Measurements from ENCODE around the gene PRM3. TPM values are rescaled to one million over a fixed set of nuclear protein-coding genes. Genes with fewer than 3 reads are reported as not detected.

Gene PRM3
- total and polyA plus RNA-seq, 9 donors, result not detected

DNA sequence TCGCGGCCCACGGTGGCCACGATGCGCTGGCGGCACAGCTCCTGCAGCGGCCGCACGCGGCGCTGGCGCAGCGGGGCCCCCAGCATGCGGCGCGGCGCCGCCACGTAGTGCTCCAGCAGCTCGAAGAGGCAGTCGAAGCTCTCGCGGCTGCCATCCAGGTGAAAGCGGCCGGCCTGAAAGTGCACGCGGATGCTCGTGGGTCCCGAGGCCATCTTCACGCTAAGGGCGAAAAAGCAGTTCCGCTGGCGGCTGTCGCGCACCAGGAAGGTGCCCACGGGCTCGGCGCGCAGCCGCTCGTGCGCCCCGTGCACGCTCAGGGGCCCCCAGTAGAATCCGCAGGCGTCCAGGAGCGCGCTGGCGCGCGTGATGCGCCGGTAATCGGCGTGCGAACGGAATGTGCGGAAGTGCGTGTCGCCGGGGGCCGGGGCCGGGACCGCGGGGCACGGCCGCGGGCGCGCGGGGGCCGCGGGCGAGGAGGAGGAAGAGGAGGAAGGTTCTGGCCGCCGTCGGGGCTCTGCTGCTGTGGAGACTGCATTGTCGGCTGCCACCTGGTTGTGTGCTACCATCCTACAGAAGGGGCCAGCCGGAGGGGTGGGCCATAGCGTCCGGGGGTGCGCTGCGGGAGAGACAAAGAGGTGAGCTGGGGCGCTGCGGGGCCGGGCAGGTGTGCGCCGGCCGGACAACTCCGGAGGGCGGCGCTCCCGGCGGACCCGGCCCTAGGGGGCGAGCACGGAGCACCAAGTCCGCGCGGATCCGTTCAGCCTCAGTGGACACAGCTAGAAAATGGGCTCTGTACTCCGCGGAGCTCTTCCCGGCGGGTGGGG lies 18.3 kb downstream of the PRM3 start:
- 1% methylated on average over 50 to 105 of the region's 105 CpGs for WGBS, 3 donors
- intact Hi-C loops (cut with DNase I), result loop anchor here (2.0 to 10.0 kb wide), 4 partner anchors 57 to 284 kb away; partner anchors contain the start of gene RMI2 (in 2 of the 4)
- H3K27ac ChIP-seq, result peak overlapping the region; percentile 82 to 99
- no peaks in the 10 kb centered on the region for H3K9me3 ChIP-seq
- peak; percentile 44 to 73 (median 63) for DNase-seq
- H3K4me3 ChIP-seq, result peak overlapping the region; percentile 87
- TF ChIP-seq POLR2A (IDR thresholded peaks at IDR 0.05) (no peak), EP300 (IDR thresholded peaks at IDR 0.05) (no peak)
- TF ChIP-seq, protein P1, sequence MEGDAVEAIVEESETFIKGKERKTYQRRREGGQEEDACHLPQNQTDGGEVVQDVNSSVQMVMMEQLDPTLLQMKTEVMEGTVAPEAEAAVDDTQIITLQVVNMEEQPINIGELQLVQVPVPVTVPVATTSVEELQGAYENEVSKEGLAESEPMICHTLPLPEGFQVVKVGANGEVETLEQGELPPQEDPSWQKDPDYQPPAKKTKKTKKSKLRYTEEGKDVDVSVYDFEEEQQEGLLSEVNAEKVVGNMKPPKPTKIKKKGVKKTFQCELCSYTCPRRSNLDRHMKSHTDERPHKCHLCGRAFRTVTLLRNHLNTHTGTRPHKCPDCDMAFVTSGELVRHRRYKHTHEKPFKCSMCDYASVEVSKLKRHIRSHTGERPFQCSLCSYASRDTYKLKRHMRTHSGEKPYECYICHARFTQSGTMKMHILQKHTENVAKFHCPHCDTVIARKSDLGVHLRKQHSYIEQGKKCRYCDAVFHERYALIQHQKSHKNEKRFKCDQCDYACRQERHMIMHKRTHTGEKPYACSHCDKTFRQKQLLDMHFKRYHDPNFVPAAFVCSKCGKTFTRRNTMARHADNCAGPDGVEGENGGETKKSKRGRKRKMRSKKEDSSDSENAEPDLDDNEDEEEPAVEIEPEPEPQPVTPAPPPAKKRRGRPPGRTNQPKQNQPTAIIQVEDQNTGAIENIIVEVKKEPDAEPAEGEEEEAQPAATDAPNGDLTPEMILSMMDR (IDR thresholded peaks at IDR 0.05), result peak in 1 of 3 donors; percentile 37
- H3K4me1 ChIP-seq (ENCODE audit: insufficient read depth), result peaks cover 6% of the 10 kb centered on the region
- no peaks in the 10 kb centered on the region for H3K36me3 ChIP-seq
- H3K27me3 ChIP-seq, result no peaks in the 10 kb centered on the region

DNA sequence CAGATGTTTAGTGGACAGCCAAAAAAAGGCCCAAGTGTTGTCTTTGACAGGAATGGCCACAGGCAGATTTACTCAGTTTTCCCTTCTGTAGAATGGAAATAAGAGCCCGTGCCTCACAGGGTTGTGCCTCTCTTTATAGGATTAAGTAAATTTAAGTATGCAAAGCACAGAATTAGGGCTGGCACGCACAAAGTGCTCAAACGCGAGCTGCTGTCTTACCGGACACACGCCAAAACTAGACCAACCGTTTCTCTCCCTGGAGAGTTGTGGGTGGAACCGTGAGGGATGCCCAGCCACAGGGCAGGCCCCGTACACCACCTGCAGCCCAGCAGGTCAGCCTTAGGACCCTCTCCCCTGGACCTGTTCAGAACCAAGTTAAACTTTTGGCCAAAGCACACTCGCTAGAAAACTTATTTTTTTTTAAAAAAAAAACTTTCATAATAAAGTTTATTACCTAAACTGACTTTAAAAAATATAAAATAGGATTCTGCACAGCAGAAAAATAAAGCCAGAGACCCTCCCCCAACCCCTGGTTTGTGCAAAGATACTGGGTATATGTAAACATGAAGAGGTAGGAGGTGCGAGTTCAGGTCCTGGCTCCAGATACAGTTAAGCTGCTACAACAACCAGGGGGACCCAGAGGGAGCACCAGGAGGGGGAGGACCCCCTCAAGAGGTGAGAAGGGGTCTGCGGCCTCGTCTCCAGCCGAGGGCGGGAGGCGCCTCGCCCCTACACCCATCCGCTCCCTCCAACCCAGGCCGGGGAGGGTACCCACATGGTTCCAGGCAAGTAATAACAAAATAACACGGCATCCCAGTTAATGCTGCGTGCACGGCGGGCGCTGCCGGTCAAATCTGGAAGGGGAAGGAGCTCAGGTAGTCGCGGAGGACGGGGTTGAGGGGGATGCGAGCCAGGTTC lies 19.2 kb downstream of the PRM3 start:
- Histone ChIP-seq H3K27ac (peak overlapping the region; percentile 21 to 82), H3K27me3 (no peaks in the 10 kb centered on the region), H3K36me3 (no peaks in the 10 kb centered on the region), H3K9me3 (no peaks in the 10 kb centered on the region), H3K4me1 (ENCODE audit: insufficient read depth) (peaks cover 6% of the 10 kb centered on the region), H3K4me3 (peak overlapping the region; percentile 87)
- no peak for DNase-seq
- TF ChIP-seq EP300 (IDR thresholded peaks at IDR 0.05), result no peak
- TF ChIP-seq, protein P1 (IDR thresholded peaks at IDR 0.05), result no peak
- TF ChIP-seq POLR2A (IDR thresholded peaks at IDR 0.05), result no peak
- intact Hi-C loops (cut with DNase I), result loop anchor here in 3 of 4 donors (2.0 to 10.0 kb wide), 2 partner anchors 91 to 283 kb away; partner anchors contain the start of gene RMI2 (in 2 of the 3)
- 24 to 29% (median 29%) methylated on average over 27 to 29 of the region's 29 CpGs for WGBS, 3 donors

DNA sequence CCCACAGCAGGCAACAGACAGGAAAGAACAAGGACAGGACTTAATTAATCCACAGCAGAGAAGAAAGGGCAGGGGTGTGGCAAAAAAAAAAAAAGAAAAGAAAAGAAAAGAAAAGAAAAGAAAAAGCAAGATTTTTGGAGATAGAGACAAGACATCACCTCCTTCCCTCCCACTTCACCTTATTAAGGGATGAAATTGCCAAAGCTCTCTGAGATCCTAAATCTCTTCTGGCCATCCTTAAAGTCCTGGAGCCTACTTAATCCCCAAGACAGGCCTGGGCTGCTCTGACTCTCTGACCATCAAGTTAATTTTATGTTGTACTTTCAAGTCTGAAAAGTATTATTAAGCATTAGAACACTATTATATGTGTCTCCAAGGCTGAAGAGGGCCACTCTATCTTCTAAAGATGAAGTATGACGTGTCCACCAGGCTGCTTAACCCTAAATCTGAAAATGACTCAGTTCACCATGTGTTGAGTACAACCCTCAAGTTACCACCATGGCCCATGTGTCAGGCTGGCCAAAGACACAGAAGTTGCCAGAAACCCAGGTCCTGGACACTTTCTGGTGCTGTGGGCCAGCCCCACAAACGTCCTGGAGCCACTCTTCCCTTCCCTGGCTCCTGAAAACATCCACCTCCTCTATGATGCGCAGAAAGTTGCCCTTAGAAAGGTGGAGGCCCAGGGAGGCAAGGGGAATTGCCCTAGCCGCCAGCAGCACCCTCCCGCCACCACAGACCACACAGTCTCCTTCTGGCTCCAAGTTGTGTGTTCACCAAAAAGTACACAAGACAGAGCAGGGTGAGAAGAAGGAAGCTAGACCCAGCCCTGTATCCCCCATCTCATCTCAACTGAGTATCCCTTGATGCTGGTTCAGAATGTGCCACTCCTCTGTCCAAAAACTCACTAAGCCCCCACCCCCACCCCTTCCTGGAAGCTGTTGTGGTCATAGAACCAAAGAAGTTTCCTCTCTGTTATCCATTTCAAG lies 20.1 kb downstream of the PRM3 start:
- DNase-seq, result no peak
- peak overlapping the region in 1 of 2 donors; percentile 21 for H3K27ac ChIP-seq
- no peaks in the 10 kb centered on the region for H3K27me3 ChIP-seq
- 64 to 91% (median 70%) methylated on average over 5 of the region's 5 CpGs for WGBS, 3 donors
- no peaks in the 10 kb centered on the region for H3K9me3 ChIP-seq
- intact Hi-C loops (cut with DNase I), result loop anchor here in 2 of 4 donors (10.0 kb wide), 1 partner anchor 91 kb away; the partner anchor contains the start of gene RMI2 (in 2 of the 2)
- H3K36me3 ChIP-seq, result no peaks in the 10 kb centered on the region
- H3K4me3 ChIP-seq, result no peak overlapping the region
- TF ChIP-seq, protein P1 (IDR thresholded peaks at IDR 0.05), result no peak
- no peak for TF ChIP-seq POLR2A (IDR thresholded peaks at IDR 0.05)
- TF ChIP-seq EP300 (IDR thresholded peaks at IDR 0.05), result no peak
- H3K4me1 ChIP-seq (ENCODE audit: insufficient read depth), result peaks cover 6% of the 10 kb centered on the region

All from ovary (tissue), 9 donors.